Naive thymus-derived CD4-positive, alpha-beta T cell (primary cell): ENCODE measurements around the gene LIPH. TPM values are rescaled to one million over a fixed set of nuclear protein-coding genes. Genes with fewer than 3 reads are reported as not detected.

Experiments used
- ATAC-seq: fragments of 150-1000 bp; cut with Tn5 transposase; 2 replicates; pipeline ENCODE4 v1.10.0; 2021; ENCODE audit warnings: mild to moderate bottlenecking, moderate library complexity
- CTCF ChIA-PET: fragments of 350-600 bp; sonication (Branson Sonifier 250); formaldehyde crosslinking; loops from one replicate; lab custom pipeline; 2021; ENCODE audit warnings: antibody characterized with exemption; lab: Charles Lee
- POLR2A ChIA-PET: fragments of 350-600 bp; sonication (Branson Sonifier 250); formaldehyde crosslinking; loops from one replicate; lab custom pipeline; 2021; ENCODE audit warnings: antibody characterized with exemption, inconsistent platforms; lab: Charles Lee
- DNase-seq, 9 donors: peaks; one replicate each; pipeline versions ENCODE4 v3.0.0 to v3.0.0-alpha.2; 2020 to 2022; ENCODE audit warnings: mixed read lengths in 1 of 9
- H3K27ac ChIP-seq: one replicate; pipeline ENCODE4 v1.7.0; 2013; ENCODE audit warnings: mild to moderate bottlenecking, low read depth, low read length, moderate library complexity
- H3K27me3 ChIP-seq, 2 donors: one replicate each; pipeline ENCODE4 v1.7.0; 2013; ENCODE audit warnings: low read length in 2 of 2, mild to moderate bottlenecking in 2 of 2, moderate library complexity in 2 of 2; ENCODE audit not compliant: control insufficient read depth in 2 of 2, insufficient read depth in 2 of 2
- H3K36me3 ChIP-seq, 3 experiments: 1 replicate in 2 of 3; 2 replicates in 1 of 3; pipeline ENCODE4 v1.7.0; 2013; ENCODE audit warnings: low read length in 3 of 3, mild to moderate bottlenecking in 3 of 3, moderate library complexity in 1 of 3; ENCODE audit not compliant: insufficient read depth in 3 of 3, control insufficient read depth in 2 of 3
- H3K4me1 ChIP-seq, 2 donors: one replicate each; pipeline ENCODE4 v1.7.0; 2013; ENCODE audit warnings: low read length in 2 of 2, mild to moderate bottlenecking in 2 of 2, moderate library complexity in 1 of 2; ENCODE audit not compliant: control insufficient read depth in 2 of 2, insufficient read depth in 2 of 2
- H3K4me3 ChIP-seq: 2 replicates; pipeline ENCODE4 v1.7.0; 2013; ENCODE audit warnings: mild to moderate bottlenecking, low read length
- H3K9me3 ChIP-seq, 3 experiments: 1 replicate in 2 of 3; 2 replicates in 1 of 3; pipeline ENCODE4 v1.7.0; 2013; ENCODE audit warnings: low read length in 3 of 3; ENCODE audit not compliant: control insufficient read depth in 2 of 3
- H3K27ac Mint-ChIP-seq, 9 donors: one replicate each; pipeline ENCODE4 v1.8.0; 2020 to 2022; ENCODE audit warnings: mixed read lengths in 9 of 9, mild to moderate bottlenecking in 8 of 9, moderate library complexity in 5 of 9, inconsistent platforms in 2 of 9
- H3K27me3 Mint-ChIP-seq, 5 donors: one replicate each; pipeline ENCODE4 v1.8.0; 2021 to 2022; ENCODE audit warnings: mixed read lengths in 5 of 5, mild to moderate bottlenecking in 1 of 5
- H3K36me3 Mint-ChIP-seq, 5 donors: one replicate each; pipeline ENCODE4 v1.8.0; 2020 to 2022; ENCODE audit warnings: mixed read lengths in 5 of 5, mild to moderate bottlenecking in 3 of 5, inconsistent platforms in 1 of 5
- H3K4me1 Mint-ChIP-seq, 7 donors: one replicate each; pipeline ENCODE4 v1.8.0; 2020 to 2022; ENCODE audit warnings: mixed read lengths in 7 of 7, mild to moderate bottlenecking in 3 of 7, inconsistent platforms in 1 of 7
- H3K4me3 Mint-ChIP-seq, 10 donors: one replicate each; pipeline ENCODE4 v1.8.0; 2020 to 2022; ENCODE audit warnings: mild to moderate bottlenecking in 10 of 10, mixed read lengths in 10 of 10, moderate library complexity in 6 of 10, inconsistent platforms in 2 of 10
- H3K9me3 Mint-ChIP-seq, 11 donors: one replicate each; pipeline ENCODE4 v1.8.0; 2020 to 2022; ENCODE audit warnings: mixed read lengths in 11 of 11, mild to moderate bottlenecking in 4 of 11, inconsistent platforms in 1 of 11, moderate library complexity in 1 of 11
- intact Hi-C, 2 donors: fragments of 100-400 bp; cut with micrococcal nuclease; formaldehyde crosslinking; loops; one replicate each; pipeline ENCODE4 v1.15.1; 2023
- polyA plus RNA-seq, 2 donors: library from polyadenylated mRNA; unstranded; fragments of 300-500 nt; fragmentation: Illumina TruSeq; gene quantifications; one replicate each; pipeline ENCODE4 v1.2.3, GENCODE V29; 2021
- total RNA-seq, 6 experiments: library from RNA in 5 of 6; stranded (reverse) in 5 of 6; gene quantifications; 1 replicate in 5 of 6; 2 replicates in 1 of 6; pipeline ENCODE4 v1.2.3 and lab custom pipeline; 2021 to 2026

Gene LIPH
- total and polyA plus RNA-seq, 7 experiments from 2014 or later: not detected

GRCh38 chr3:185457376-185457775, 95.0 kb downstream of the LIPH start:
- peaks cover 0 to 2% (median 0%) of the 10 kb centered on the region in 11 donors for H3K9me3 Mint-ChIP-seq
- no peak overlapping the region for H3K4me3 Mint-ChIP-seq
- ChIA-PET CTCF (no interaction called here), POLR2A (no interaction called here)
- Histone ChIP-seq H3K27ac (no peak overlapping the region), H3K4me1 (no peaks in the 10 kb centered on the region), H3K36me3 (no peaks in the 10 kb centered on the region), H3K9me3 (no peaks in the 10 kb centered on the region), H3K4me3 (no peak overlapping the region), H3K27me3 (no peaks in the 10 kb centered on the region)
- no peak for DNase-seq
- H3K36me3 Mint-ChIP-seq: peaks cover 0 to 7% (median 0%) of the 10 kb centered on the region in 5 donors
- no peak for ATAC-seq
- H3K27ac Mint-ChIP-seq: no peak overlapping the region
- intact Hi-C loops: no loop called here
- no peaks in the 10 kb centered on the region for H3K4me1 Mint-ChIP-seq
- no peaks in the 10 kb centered on the region for H3K27me3 Mint-ChIP-seq

Other genes starting within 250 kb of the LIPH start
- gene MAP3K13, start 189.5 kb downstream of the LIPH start, total RNA-seq: 1 to 10 TPM; 6.2 to 9.7 (median 7.8) TPM
- gene MAP3K13, start 189.5 kb downstream of the LIPH start, polyA plus RNA-seq: 10 to 100 TPM; 40.1 to 53.8 TPM
- 10 to 100 TPM; 23.7 to 30.5 (median 29.1) TPM for gene TMEM41A, start 53.6 kb downstream of the LIPH start, total RNA-seq
- 10 to 100 TPM; 20.4 to 29.3 TPM for gene TMEM41A, start 53.6 kb downstream of the LIPH start, polyA plus RNA-seq
- gene SENP2, start 33.7 kb upstream of the LIPH start, total RNA-seq: 10 to 100 TPM; 30.0 to 59.2 (median 47.3) TPM
- gene SENP2, start 33.7 kb upstream of the LIPH start, polyA plus RNA-seq: 10 to 100 TPM; 11.0 to 19.4 TPM